LNCaP clone FGC (cell line): Measurements from ENCODE around the gene FRMD6.
A peak's percentile ranks its signal among the peaks of the same experiment; 100 is the strongest.

ENCODE experiments used
- DNase-seq: peaks from one replicate; pipeline ENCODE4 v3.0.0-alpha.2; 2011; ENCODE audit warnings: low read depth
- H3K4me3 ChIP-seq: 2 replicates; pipeline ENCODE4 v1.5.1; 2011; ENCODE audit warnings: mild to moderate bottlenecking, low read depth, low read length, control low read depth
- CTCF ChIP-seq: IDR thresholded peaks from 2 replicates; pipeline ENCODE4 v1.5.1; 2012; ENCODE audit warnings: mild to moderate bottlenecking; ENCODE audit not compliant: control insufficient read depth, insufficient read depth; ENCODE audit errors: extremely low read depth

FRMD6 gene

GRCh38 chr14:51651388-51652167 is at the start of gene FRMD6:
Gene FRMD6 (plus strand): TSS chr14:51651910. CDS start chr14:51689837, 37,927 bp downstream.
- H3K4me3 ChIP-seq = peak within 1 kb of the TSS; percentile 88
- TF ChIP-seq CTCF = peak; percentile 62
- DNase-seq = peak; percentile 31

- no peak overlapping the region for H3K4me3 ChIP-seq
- no peak for DNase-seq
- no peak for TF ChIP-seq CTCF
Observed at GRCh38 chr14:51602310-51602709, 49.4 kb upstream of the FRMD6 start.

GRCh38 chr14:51603495-51603894 is 48.2 kb upstream of the FRMD6 start:
- no peak overlapping the region for H3K4me3 ChIP-seq
- no peak for TF ChIP-seq CTCF
- DNase-seq = no peak

- H3K4me3 ChIP-seq = no peak overlapping the region
- no peak for TF ChIP-seq CTCF
- no peak for DNase-seq
Observed at GRCh38 chr14:51604073-51604472, 47.6 kb upstream of the FRMD6 start.

- no peak for TF ChIP-seq CTCF
Observed at GRCh38 chr14:51605575-51605974, 46.1 kb upstream of the FRMD6 start.

GRCh38 chr14:51607711-51608110 is 44.0 kb upstream of the FRMD6 start:
- no peak for TF ChIP-seq CTCF
- H3K4me3 ChIP-seq = no peak overlapping the region
- DNase-seq = no peak

More at GRCh38 chr14:51605575-51605974, 46.1 kb upstream of the FRMD6 start:
- no peak for DNase-seq
- H3K4me3 ChIP-seq = no peak overlapping the region
